Activated B cell treated with CpG ODN at 0.5 μM for 24 hours (primary cell): ENCODE results near the gene CMAS. TPM values are rescaled to one million over a fixed set of nuclear protein-coding genes. Genes with fewer than 3 reads are reported as not detected.
"Not testable (repeated sequence)": the region's sequence is repeated elsewhere in the genome, so short reads cannot be mapped to it uniquely, and the experiment has no call there.

Experiments used
- ATAC-seq: fragments of 200-7000 bp; cut with Tn5 transposase; one replicate; pipeline ENCODE4 v1.10.0; 2021; ENCODE audit warnings: low read depth, mild to moderate bottlenecking, moderate library complexity
- CTCF ChIA-PET: fragments of 350-600 bp; sonication (Branson Sonifier 250); formaldehyde crosslinking; loops from one replicate; lab custom pipeline; 2021; ENCODE audit warnings: antibody characterized with exemption; lab: Charles Lee
- POLR2A ChIA-PET: fragments of 350-600 bp; sonication (Branson Sonifier 250); formaldehyde crosslinking; loops from one replicate; lab custom pipeline; 2021; ENCODE audit warnings: antibody characterized with exemption; lab: Charles Lee
- DNase-seq: peaks from one replicate; pipeline ENCODE4 v3.0.0; 2022
- H3K27ac Mint-ChIP-seq: one replicate; pipeline ENCODE4 v1.8.0; 2020; ENCODE audit warnings: mixed read lengths
- H3K27me3 Mint-ChIP-seq: one replicate; pipeline ENCODE4 v1.8.0; 2021; ENCODE audit warnings: mixed read lengths
- H3K36me3 Mint-ChIP-seq: one replicate; pipeline ENCODE4 v1.8.0; 2021; ENCODE audit warnings: low read depth, mixed read lengths
- H3K4me1 Mint-ChIP-seq: one replicate; pipeline ENCODE4 v1.8.0; 2021; ENCODE audit warnings: mixed read lengths
- H3K4me3 Mint-ChIP-seq: one replicate; pipeline ENCODE4 v1.8.0; 2020; ENCODE audit warnings: mild to moderate bottlenecking, mixed read lengths
- H3K9me3 Mint-ChIP-seq: one replicate; pipeline ENCODE4 v1.8.0; 2020; ENCODE audit warnings: mixed read lengths
- intact Hi-C: fragments of 100-400 bp; cut with micrococcal nuclease; formaldehyde crosslinking; loops from one replicate; pipeline ENCODE4 v1.15.1; 2024
- total RNA-seq: library from RNA; stranded (reverse); gene quantifications from 2 replicates; pipeline ENCODE4 v1.2.3, GENCODE V29; 2022
- TF ChIP-seq, protein P1 (sequence below): fragments of 200-600 bp; IDR thresholded peaks from one replicate; pipeline ENCODE4 v1.8.0; 2022; ENCODE audit warnings: antibody characterized with exemption, mild to moderate bottlenecking

Gene CMAS
- total RNA-seq, 1 donor from 2014 or later: 15.8 TPM

DNA sequence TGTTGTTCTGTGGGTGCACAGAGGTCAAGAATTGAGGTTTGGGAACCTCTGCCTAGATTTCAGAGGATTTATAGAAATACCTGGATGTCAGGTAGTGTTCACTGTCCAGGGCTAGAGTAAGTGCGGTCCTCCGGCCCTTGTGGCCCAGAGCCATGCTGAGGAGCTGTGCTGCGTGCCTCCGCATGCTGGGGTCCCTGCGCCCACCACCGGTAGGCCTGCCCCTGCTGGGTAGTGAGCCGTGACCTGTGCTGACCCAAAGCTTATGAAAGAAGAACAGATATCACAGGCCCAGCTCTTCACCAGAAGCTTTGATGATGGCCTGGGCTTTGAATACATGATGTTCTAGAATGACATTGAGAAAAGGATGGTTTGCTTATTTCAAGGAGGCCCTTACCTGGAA lies 37.8 kb upstream of the CMAS start:
- H3K4me3 Mint-ChIP-seq: no peak overlapping the region
- TF ChIP-seq, protein P1, sequence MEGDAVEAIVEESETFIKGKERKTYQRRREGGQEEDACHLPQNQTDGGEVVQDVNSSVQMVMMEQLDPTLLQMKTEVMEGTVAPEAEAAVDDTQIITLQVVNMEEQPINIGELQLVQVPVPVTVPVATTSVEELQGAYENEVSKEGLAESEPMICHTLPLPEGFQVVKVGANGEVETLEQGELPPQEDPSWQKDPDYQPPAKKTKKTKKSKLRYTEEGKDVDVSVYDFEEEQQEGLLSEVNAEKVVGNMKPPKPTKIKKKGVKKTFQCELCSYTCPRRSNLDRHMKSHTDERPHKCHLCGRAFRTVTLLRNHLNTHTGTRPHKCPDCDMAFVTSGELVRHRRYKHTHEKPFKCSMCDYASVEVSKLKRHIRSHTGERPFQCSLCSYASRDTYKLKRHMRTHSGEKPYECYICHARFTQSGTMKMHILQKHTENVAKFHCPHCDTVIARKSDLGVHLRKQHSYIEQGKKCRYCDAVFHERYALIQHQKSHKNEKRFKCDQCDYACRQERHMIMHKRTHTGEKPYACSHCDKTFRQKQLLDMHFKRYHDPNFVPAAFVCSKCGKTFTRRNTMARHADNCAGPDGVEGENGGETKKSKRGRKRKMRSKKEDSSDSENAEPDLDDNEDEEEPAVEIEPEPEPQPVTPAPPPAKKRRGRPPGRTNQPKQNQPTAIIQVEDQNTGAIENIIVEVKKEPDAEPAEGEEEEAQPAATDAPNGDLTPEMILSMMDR: no peak
- ATAC-seq: no peak
- DNase-seq: no peak
- H3K36me3 Mint-ChIP-seq: no peaks in the 10 kb centered on the region
- CTCF ChIA-PET: no interaction called here
- intact Hi-C loops: no loop called here
- peaks cover 5% of the 10 kb centered on the region for H3K27me3 Mint-ChIP-seq
- no peaks in the 10 kb centered on the region for H3K4me1 Mint-ChIP-seq
- no peak overlapping the region for H3K27ac Mint-ChIP-seq
- POLR2A ChIA-PET: no interaction called here
- peaks cover 10% of the 10 kb centered on the region for H3K9me3 Mint-ChIP-seq

DNA sequence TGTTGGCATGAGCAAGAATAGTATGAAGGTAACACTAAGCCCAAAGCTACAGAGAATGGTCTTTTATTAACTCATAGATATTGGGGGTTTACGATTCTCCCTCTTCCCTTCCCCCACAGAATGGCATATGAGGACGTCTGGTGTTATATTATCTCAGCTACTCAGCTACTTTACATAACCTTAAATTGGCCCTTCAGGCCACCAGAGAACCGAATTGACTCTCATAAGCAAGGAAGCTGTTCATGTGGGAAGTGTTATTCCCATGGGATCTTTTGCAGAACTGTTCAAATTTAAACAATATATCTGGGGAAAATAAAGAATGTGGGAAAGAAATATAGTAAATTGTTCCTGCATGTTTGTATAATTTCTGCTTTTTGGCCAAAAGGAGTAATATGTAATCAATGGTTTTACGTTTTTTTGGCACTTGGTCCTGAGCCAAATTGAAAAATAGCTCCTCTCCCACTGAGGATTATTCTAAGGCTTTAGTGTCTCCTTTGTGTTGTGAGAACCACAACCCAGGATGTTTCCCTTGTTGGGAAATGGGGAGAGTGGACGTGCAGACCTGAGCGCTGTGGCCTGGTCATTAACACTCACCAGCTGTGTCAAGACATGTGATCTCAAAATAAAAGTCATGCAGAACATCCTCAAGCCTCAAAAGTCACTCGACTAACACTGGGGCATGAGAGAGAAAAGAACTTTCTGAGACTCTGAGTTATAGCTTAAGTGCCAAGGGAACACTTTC lies 31.8 kb upstream of the CMAS start:
- intact Hi-C loops: loop anchor here (10.0 kb wide), 1 partner anchor 1549 kb away; no protein-coding TSS in a partner anchor
- POLR2A ChIA-PET: no interaction called here
- TF ChIP-seq, protein P1: no peak

DNA sequence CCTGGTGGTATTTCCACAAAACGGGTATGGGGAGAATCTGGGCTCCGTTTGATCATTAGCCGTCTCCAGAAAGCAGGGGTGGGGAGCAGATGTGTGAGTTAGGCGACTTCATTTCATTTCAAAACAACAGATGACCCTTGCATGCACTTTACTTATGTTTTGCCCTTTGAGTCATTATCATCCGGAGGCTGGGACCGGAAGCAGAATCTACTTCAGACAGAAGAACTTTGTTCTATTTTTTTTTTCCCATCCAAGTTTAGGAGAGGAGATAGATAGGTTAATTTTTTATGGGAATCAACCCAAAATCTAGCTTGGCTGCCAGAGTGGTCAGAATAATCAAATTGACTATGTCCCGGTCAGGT lies 31.3 kb upstream of the CMAS start:
- intact Hi-C loops: loop anchor here (5.0 to 10.0 kb wide), 2 partner anchors 1367 to 1550 kb away; no protein-coding TSS in a partner anchor
- TF ChIP-seq, protein P1: no peak
- Mint-ChIP-seq H3K27ac (no peak overlapping the region), H3K27me3 (no peaks in the 10 kb centered on the region), H3K4me3 (no peak overlapping the region), H3K4me1 (no peaks in the 10 kb centered on the region), H3K36me3 (no peaks in the 10 kb centered on the region), H3K9me3 (peaks cover 4% of the 10 kb centered on the region)
- POLR2A ChIA-PET: no interaction called here
- ATAC-seq: no peak
- CTCF ChIA-PET: no interaction called here
- DNase-seq: no peak

More for the DNA sequence above, 31.8 kb upstream of the CMAS start:
- no peak for ATAC-seq
- no peak overlapping the region for H3K27ac Mint-ChIP-seq
- DNase-seq: no peak
- CTCF ChIA-PET: no interaction called here
- peaks cover 5% of the 10 kb centered on the region for H3K9me3 Mint-ChIP-seq
- H3K36me3 Mint-ChIP-seq: no peaks in the 10 kb centered on the region
- H3K27me3 Mint-ChIP-seq: no peaks in the 10 kb centered on the region
- H3K4me3 Mint-ChIP-seq: no peak overlapping the region
- H3K4me1 Mint-ChIP-seq: no peaks in the 10 kb centered on the region

GRCh38 chr12:22016982-22017381 lies 29.0 kb upstream of the CMAS start:
- no peak for ATAC-seq
- POLR2A ChIA-PET: no interaction called here
- Mint-ChIP-seq H3K9me3 (no peaks in the 10 kb centered on the region), H3K36me3 (no peaks in the 10 kb centered on the region), H3K4me3 (no peak overlapping the region), H3K27me3 (no peaks in the 10 kb centered on the region), H3K4me1 (no peaks in the 10 kb centered on the region), H3K27ac (no peak overlapping the region)
- DNase-seq: no peak
- CTCF ChIA-PET: no interaction called here
- intact Hi-C loops: loop anchor here (5.0 to 10.0 kb wide), 2 partner anchors 1370 to 1552 kb away; no protein-coding TSS in a partner anchor
- TF ChIP-seq, protein P1: no peak

DNA sequence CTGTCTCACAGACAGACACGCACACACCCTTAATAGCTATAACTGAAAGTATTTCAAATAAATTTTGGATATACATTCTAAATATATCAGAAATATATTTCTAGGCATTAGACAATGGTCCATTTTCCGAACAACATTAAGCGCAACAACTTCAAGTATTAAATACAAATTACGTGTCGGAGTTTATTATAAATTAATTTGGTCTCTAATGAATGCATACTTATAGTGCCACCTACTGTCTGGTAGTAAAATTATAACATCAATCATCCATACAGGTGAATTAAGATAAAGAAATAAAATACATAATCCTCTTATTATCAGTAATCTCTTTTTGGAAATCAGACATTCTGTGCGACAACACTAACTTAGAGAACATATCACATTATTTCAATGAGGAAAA lies 27.2 kb upstream of the CMAS start:
- Mint-ChIP-seq H3K36me3 (no peaks in the 10 kb centered on the region), H3K9me3 (peaks cover 9% of the 10 kb centered on the region), H3K27me3 (no peaks in the 10 kb centered on the region), H3K4me1 (no peaks in the 10 kb centered on the region), H3K4me3 (no peak overlapping the region), H3K27ac (no peak overlapping the region)
- intact Hi-C loops: loop anchor here (1.0 to 10.0 kb wide), 3 partner anchors 322 to 1554 kb away; no protein-coding TSS in a partner anchor
- CTCF ChIA-PET: interaction anchor here (0.7 to 1.5 kb wide), 3 partner anchors 319 to 322 kb away, joined by 4 to 9 read pairs (median 4); no protein-coding TSS in a partner anchor
- DNase-seq (no peak), ATAC-seq (no peak)
- TF ChIP-seq, protein P1: no peak
- POLR2A ChIA-PET: no interaction called here

DNA sequence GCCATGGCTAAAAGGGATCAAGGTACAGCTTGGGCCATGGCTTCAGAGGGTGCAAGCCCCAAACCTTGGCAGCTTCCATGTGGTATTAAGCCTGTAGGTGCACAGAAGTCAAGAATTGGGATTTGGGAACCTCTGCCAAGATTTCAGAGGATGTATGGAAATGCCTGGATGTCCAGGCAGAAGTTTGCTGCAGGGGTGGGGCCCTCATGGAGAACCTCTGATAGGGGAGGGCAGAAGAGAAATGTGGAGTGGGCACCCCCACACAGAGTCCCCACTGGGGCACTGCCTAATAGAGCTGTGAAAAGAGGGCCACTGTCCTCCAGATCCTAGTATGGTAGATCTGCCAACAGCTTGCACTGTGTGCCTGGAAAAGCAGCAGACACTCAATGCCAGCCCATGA lies 22.5 kb upstream of the CMAS start:
- POLR2A ChIA-PET, H3K27me3 Mint-ChIP-seq, DNase-seq, H3K36me3 Mint-ChIP-seq, H3K27ac Mint-ChIP-seq, ATAC-seq, intact Hi-C loops, CTCF ChIA-PET, H3K4me3 Mint-ChIP-seq, H3K4me1 Mint-ChIP-seq: not testable (repeated sequence)
- H3K9me3 Mint-ChIP-seq: peaks cover 12% of the 10 kb centered on the region
